Trophoblast cell (in vitro differentiated cells and primary cell): ENCODE results near the gene HMX1.

ENCODE experiments used
- DNase-seq, 2 donors: peaks; one replicate each; pipeline ENCODE4 v3.0.0-alpha.2; 2016
- H2AFZ ChIP-seq: 2 replicates; pipeline ENCODE4 v1.6.1; 2013; ENCODE audit warnings: low read length, moderate library complexity, mild to moderate bottlenecking; ENCODE audit not compliant: insufficient read depth, poor library complexity
- H2AK5ac ChIP-seq: 2 replicates; pipeline ENCODE4 v1.6.1; 2013; ENCODE audit warnings: mild to moderate bottlenecking, low read length
- H2BK120ac ChIP-seq: 2 replicates; pipeline ENCODE4 v1.6.1; 2013; ENCODE audit warnings: low read length, mild to moderate bottlenecking, moderate library complexity; ENCODE audit not compliant: insufficient read depth, poor library complexity
- H2BK12ac ChIP-seq: 2 replicates; pipeline ENCODE4 v1.6.1; 2013; ENCODE audit warnings: mild to moderate bottlenecking, low read length, moderate library complexity
- H2BK5ac ChIP-seq: 2 replicates; pipeline ENCODE4 v1.6.1; 2013; ENCODE audit warnings: low read length, low read depth, moderate library complexity, mild to moderate bottlenecking; ENCODE audit not compliant: poor library complexity
- H3K14ac ChIP-seq: 2 replicates; pipeline ENCODE4 v1.6.1; 2013; ENCODE audit warnings: mild to moderate bottlenecking, low read length
- H3K18ac ChIP-seq: 2 replicates; pipeline ENCODE4 v1.6.1; 2013; ENCODE audit warnings: mild to moderate bottlenecking, low read length
- H3K23ac ChIP-seq: 2 replicates; pipeline ENCODE4 v1.6.1; 2013; ENCODE audit warnings: low read length
- H3K27ac ChIP-seq: 2 replicates; pipeline ENCODE4 v1.5.1; 2013; ENCODE audit warnings: low read depth, mild to moderate bottlenecking, inconsistent platforms, low read length, moderate library complexity
- H3K27me3 ChIP-seq: 2 replicates; pipeline ENCODE4 v1.6.1; 2013; ENCODE audit warnings: inconsistent platforms, mild to moderate bottlenecking, low read length, moderate library complexity; ENCODE audit not compliant: insufficient read depth
- H3K36me3 ChIP-seq, 2 experiments: 1 replicate in 1 of 2; 2 replicates in 1 of 2; pipeline ENCODE4 v1.6.1; 2013; ENCODE audit warnings: low read length in 2 of 2, mild to moderate bottlenecking in 2 of 2, moderate library complexity in 1 of 2; ENCODE audit not compliant: insufficient read depth in 2 of 2, control insufficient read depth in 1 of 2
- H3K4ac ChIP-seq: 2 replicates; pipeline ENCODE4 v1.6.1; 2013; ENCODE audit warnings: low read depth, mild to moderate bottlenecking, low read length, moderate library complexity
- H3K4me1 ChIP-seq, 2 experiments: 1 replicate in 1 of 2; 2 replicates in 1 of 2; pipeline ENCODE4 v1.6.1; 2013; ENCODE audit warnings: low read length in 2 of 2, mild to moderate bottlenecking in 2 of 2, moderate library complexity in 1 of 2; ENCODE audit not compliant: insufficient read depth in 2 of 2, control insufficient read depth in 1 of 2
- H3K4me2 ChIP-seq: 2 replicates; pipeline ENCODE4 v1.6.1; 2013; ENCODE audit warnings: inconsistent platforms, mild to moderate bottlenecking, low read length, moderate library complexity
- H3K4me3 ChIP-seq: 2 replicates; pipeline ENCODE4 v1.5.1; 2013; ENCODE audit warnings: mild to moderate bottlenecking, low read depth, low read length, inconsistent platforms
- H3K79me1 ChIP-seq: one replicate; pipeline ENCODE4 v1.6.1; 2013; ENCODE audit warnings: low read length
- H3K79me2 ChIP-seq: 2 replicates; pipeline ENCODE4 v1.6.1; 2013; ENCODE audit warnings: low read length, mild to moderate bottlenecking; ENCODE audit not compliant: control insufficient read depth, insufficient read depth, poor library complexity
- H3K9ac ChIP-seq: 2 replicates; pipeline ENCODE4 v1.6.1; 2013; ENCODE audit warnings: mild to moderate bottlenecking, low read length
- H3K9me3 ChIP-seq: 2 replicates; pipeline ENCODE4 v1.6.1; 2013; ENCODE audit warnings: low read depth, mild to moderate bottlenecking, control low read depth, inconsistent platforms, low read length; ENCODE audit not compliant: insufficient read depth
- H4K12ac ChIP-seq: 2 replicates; pipeline ENCODE4 v1.6.1; 2013; ENCODE audit warnings: low read depth, mild to moderate bottlenecking, low read length, moderate library complexity
- H4K8ac ChIP-seq: 2 replicates; pipeline ENCODE4 v1.6.1; 2013; ENCODE audit warnings: low read depth, mild to moderate bottlenecking, low read length, moderate library complexity
- H4K91ac ChIP-seq: one replicate; pipeline ENCODE4 v1.6.1; 2013; ENCODE audit warnings: low read depth, mild to moderate bottlenecking, low read length, moderate library complexity
- WGBS: extraction: QIAGEN DNeasy Blood & Tissue Kit; methylation state at CpG from one replicate; pipeline ENCODE4 v1.1.7; 2013; ENCODE audit warnings: missing lambda C conversion rate; ENCODE audit not compliant: insufficient read length, insufficient coverage; ENCODE audit errors: extremely low coverage; 5-methylcytosine and 5-hydroxymethylcytosine counted together

Gene HMX1

GRCh38 chr4:8863686-8864682 lies 7.7 kb downstream of the HMX1 start:
- H2AFZ ChIP-seq, result no peak overlapping the region
- WGBS, result no CpG with 5 or more reads among the region's 31 CpGs
- H3K23ac ChIP-seq, result no peak overlapping the region
- no peak overlapping the region for H4K8ac ChIP-seq
- H4K12ac ChIP-seq, result no peak overlapping the region
- no peaks in the 10 kb centered on the region for H3K36me3 ChIP-seq
- no peak overlapping the region for H3K18ac ChIP-seq
- H3K14ac ChIP-seq, result no peak overlapping the region
- H3K4ac ChIP-seq, result no peak overlapping the region
- H2BK5ac ChIP-seq, result no peak overlapping the region
- no peak overlapping the region for H3K4me3 ChIP-seq
- peaks cover 5% of the 10 kb centered on the region for H3K79me1 ChIP-seq
- peaks cover 20 to 21% of the 10 kb centered on the region in 2 experiments for H3K4me1 ChIP-seq
- H2BK120ac ChIP-seq, result no peak overlapping the region
- H3K4me2 ChIP-seq, result no peak overlapping the region
- H2BK12ac ChIP-seq, result no peak overlapping the region
- no peak overlapping the region for H2AK5ac ChIP-seq
- no peak overlapping the region for H3K9ac ChIP-seq
- H3K27ac ChIP-seq, result no peak overlapping the region
- no peak for DNase-seq
- no peaks in the 10 kb centered on the region for H3K79me2 ChIP-seq
- H3K27me3 ChIP-seq, result peaks cover 89% of the 10 kb centered on the region
- no peak overlapping the region for H4K91ac ChIP-seq
- peaks cover 14% of the 10 kb centered on the region for H3K9me3 ChIP-seq

- H4K12ac ChIP-seq, result no peak overlapping the region
- H3K27ac ChIP-seq, result no peak overlapping the region
- no peaks in the 10 kb centered on the region for H3K36me3 ChIP-seq
- no peak overlapping the region for H3K23ac ChIP-seq
- no peak overlapping the region for H3K4me3 ChIP-seq
- no peaks in the 10 kb centered on the region for H3K79me2 ChIP-seq
- H3K4ac ChIP-seq, result no peak overlapping the region
- H3K9ac ChIP-seq, result no peak overlapping the region
- H4K8ac ChIP-seq, result no peak overlapping the region
- WGBS, result no CpG with 5 or more reads among the region's 41 CpGs
- peaks cover 21 to 22% of the 10 kb centered on the region in 2 experiments for H3K4me1 ChIP-seq
- no peak overlapping the region for H2BK120ac ChIP-seq
- H2BK12ac ChIP-seq, result no peak overlapping the region
- H3K79me1 ChIP-seq, result peaks cover 5% of the 10 kb centered on the region
- H3K4me2 ChIP-seq, result no peak overlapping the region
- no peak overlapping the region for H2BK5ac ChIP-seq
- no peak overlapping the region for H3K18ac ChIP-seq
- no peak overlapping the region for H2AK5ac ChIP-seq
- DNase-seq, result no peak
- H2AFZ ChIP-seq, result no peak overlapping the region
- H4K91ac ChIP-seq, result no peak overlapping the region
- H3K27me3 ChIP-seq, result peaks cover 89% of the 10 kb centered on the region
- H3K14ac ChIP-seq, result no peak overlapping the region
- H3K9me3 ChIP-seq, result peaks cover 16% of the 10 kb centered on the region
Observed at GRCh38 chr4:8862800-8863685, 8.6 kb downstream of the HMX1 start.

DNA sequence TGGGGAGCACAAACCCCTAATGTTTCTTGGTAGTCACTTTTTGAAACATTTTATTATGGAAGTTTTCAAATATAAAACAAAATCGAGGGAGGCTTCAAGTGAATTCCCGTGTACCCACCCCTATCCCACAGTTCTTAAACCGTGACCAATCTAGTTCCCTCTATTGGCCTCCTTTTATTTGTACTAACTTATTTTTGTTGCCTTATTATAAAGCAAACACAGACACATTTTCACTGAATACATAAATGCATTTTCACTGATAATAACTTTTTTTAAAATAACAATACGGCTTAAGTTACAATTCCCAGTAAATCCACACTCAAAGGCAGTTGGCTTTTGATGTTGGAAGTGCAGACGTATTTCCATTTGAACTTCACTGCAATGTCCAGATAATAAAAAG lies 9.3 kb downstream of the HMX1 start:
- H2BK5ac ChIP-seq, result no peak overlapping the region
- no peak overlapping the region for H2BK120ac ChIP-seq
- WGBS, result no CpG with 5 or more reads among the region's 5 CpGs
- H3K36me3 ChIP-seq, result no peaks in the 10 kb centered on the region
- H3K18ac ChIP-seq, result no peak overlapping the region
- H3K27me3 ChIP-seq, result peaks cover 90% of the 10 kb centered on the region
- no peak overlapping the region for H3K23ac ChIP-seq
- H3K27ac ChIP-seq, result no peak overlapping the region
- H3K4me2 ChIP-seq, result no peak overlapping the region
- no peak overlapping the region for H3K14ac ChIP-seq
- H3K79me1 ChIP-seq, result peaks cover 5% of the 10 kb centered on the region
- no peak overlapping the region for H4K91ac ChIP-seq
- no peak overlapping the region for H2BK12ac ChIP-seq
- no peak overlapping the region for H3K9ac ChIP-seq
- peaks cover 21 to 25% of the 10 kb centered on the region in 2 experiments for H3K4me1 ChIP-seq
- H3K79me2 ChIP-seq, result no peaks in the 10 kb centered on the region
- H3K4ac ChIP-seq, result no peak overlapping the region
- H2AFZ ChIP-seq, result no peak overlapping the region
- H4K12ac ChIP-seq, result no peak overlapping the region
- H3K9me3 ChIP-seq, result peaks cover 16% of the 10 kb centered on the region
- no peak overlapping the region for H4K8ac ChIP-seq
- no peak for DNase-seq
- H3K4me3 ChIP-seq, result no peak overlapping the region
- no peak overlapping the region for H2AK5ac ChIP-seq

DNA sequence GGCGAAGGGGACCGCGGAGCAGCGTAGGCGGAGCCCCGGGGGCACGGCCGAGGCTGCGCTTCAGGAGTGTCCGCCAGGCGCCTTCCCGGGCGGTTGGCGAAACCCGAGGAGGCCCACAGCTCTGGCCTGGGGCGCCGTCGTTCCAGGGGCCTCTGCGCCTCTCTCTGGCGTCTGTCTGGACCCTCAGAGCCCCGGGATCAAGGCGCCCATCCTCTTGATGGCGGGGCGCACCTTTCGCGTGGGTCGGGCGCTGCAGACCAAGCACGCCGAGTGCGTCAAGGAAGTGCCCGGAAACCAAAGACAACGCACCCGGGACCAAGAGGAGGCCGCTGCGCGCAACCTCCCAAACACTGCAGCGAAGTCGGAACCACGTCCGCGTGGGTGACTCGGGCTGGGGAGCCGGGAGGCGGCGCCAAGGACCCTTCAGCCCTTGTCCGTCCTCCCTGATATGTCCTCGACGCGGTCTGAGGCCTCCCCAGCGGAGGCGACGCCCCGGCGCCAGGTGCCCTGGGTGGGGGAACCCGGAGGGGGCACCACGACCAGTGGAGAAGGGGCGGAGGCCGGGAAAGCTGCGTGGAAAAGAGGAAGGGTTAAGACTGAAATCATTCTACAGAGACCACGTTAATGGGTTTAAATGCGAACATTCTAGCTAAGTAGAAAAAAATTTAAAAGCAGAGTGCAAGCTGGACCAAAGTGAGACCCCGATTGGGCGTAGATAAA lies 9.9 kb downstream of the HMX1 start:
- H4K91ac ChIP-seq, result peak overlapping the region; percentile 19
- H2AFZ ChIP-seq, result no peak overlapping the region
- no peak overlapping the region for H3K4ac ChIP-seq
- H3K18ac ChIP-seq, result no peak overlapping the region
- peak overlapping the region; percentile 19 for H4K12ac ChIP-seq
- H3K14ac ChIP-seq, result no peak overlapping the region
- no peak for DNase-seq
- H2BK5ac ChIP-seq, result no peak overlapping the region
- peaks cover 16% of the 10 kb centered on the region for H3K9me3 ChIP-seq
- H3K27ac ChIP-seq, result no peak overlapping the region
- H3K4me1 ChIP-seq, result peaks cover 25 to 27% of the 10 kb centered on the region in 2 experiments
- peak overlapping the region; percentile 61 for H3K4me3 ChIP-seq
- no peak overlapping the region for H3K23ac ChIP-seq
- no peak overlapping the region for H3K9ac ChIP-seq
- peaks cover 90% of the 10 kb centered on the region for H3K27me3 ChIP-seq
- H3K79me1 ChIP-seq, result peaks cover 5% of the 10 kb centered on the region
- no peaks in the 10 kb centered on the region for H3K36me3 ChIP-seq
- H3K79me2 ChIP-seq, result no peaks in the 10 kb centered on the region
- H3K4me2 ChIP-seq, result peak overlapping the region; percentile 75
- no peak overlapping the region for H2BK12ac ChIP-seq
- no peak overlapping the region for H2BK120ac ChIP-seq
- H4K8ac ChIP-seq, result peak overlapping the region; percentile 40
- WGBS, result no CpG with 5 or more reads among the region's 64 CpGs
- no peak overlapping the region for H2AK5ac ChIP-seq
